Measurements from ENCODE around the gene PCDHGA1. TPM values are rescaled to one million over a fixed set of nuclear protein-coding genes. Genes with fewer than 3 reads are reported as not detected.
A peak's percentile ranks its signal among the peaks of the same experiment; 100 is the strongest.

The PCDHGA1 gene
- total RNA-seq, 1 donor from 2014 or later = 1.5 TPM

DNA sequence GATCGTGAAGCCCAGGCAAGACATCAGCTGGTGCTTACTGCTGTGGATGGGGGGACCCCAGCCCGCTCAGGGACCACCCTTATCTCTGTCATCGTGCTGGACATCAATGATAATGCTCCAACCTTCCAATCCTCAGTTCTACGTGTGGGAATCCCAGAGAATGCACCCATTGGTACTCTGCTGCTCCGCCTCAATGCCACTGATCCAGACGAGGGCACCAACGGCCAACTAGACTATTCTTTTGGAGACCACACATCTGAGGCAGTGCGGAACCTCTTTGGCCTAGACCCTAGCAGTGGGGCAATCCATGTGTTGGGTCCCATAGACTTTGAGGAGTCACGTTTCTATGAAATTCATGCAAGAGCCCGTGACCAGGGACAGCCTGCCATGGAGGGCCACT lies 159.5 kb downstream of the PCDHGA1 start:
- Histone ChIP-seq H3K27ac (no peak overlapping the region), H3K4me1 (peaks cover 25% of the 10 kb centered on the region), H3K9ac (no peak overlapping the region), H2AFZ (replicated peaks) (no peak overlapping the region), H3K9me3 (ENCODE audit: low read depth) (no peaks in the 10 kb centered on the region), H3K36me3 (no peaks in the 10 kb centered on the region), H3K79me2 (ENCODE audit: low read depth) (peaks cover 27% of the 10 kb centered on the region), H3F3A (ENCODE audit: low read depth) (peaks cover 19% of the 10 kb centered on the region), H3K27me3 (peaks cover 87% of the 10 kb centered on the region), H4K20me1 (ENCODE audit: low read depth) (peaks cover 60% of the 10 kb centered on the region), H3K4me2 (no peak overlapping the region), H3K4me3 (no peak overlapping the region)
- H3K4me3 Mint-ChIP-seq = peak overlapping the region; percentile 52
- TF ChIP-seq EZH2 (IDR thresholded peaks at IDR 0.05) (no peak), EZH2phosphoT487 (IDR thresholded peaks at IDR 0.05) (no peak)
- TF ChIP-seq, protein P1, sequence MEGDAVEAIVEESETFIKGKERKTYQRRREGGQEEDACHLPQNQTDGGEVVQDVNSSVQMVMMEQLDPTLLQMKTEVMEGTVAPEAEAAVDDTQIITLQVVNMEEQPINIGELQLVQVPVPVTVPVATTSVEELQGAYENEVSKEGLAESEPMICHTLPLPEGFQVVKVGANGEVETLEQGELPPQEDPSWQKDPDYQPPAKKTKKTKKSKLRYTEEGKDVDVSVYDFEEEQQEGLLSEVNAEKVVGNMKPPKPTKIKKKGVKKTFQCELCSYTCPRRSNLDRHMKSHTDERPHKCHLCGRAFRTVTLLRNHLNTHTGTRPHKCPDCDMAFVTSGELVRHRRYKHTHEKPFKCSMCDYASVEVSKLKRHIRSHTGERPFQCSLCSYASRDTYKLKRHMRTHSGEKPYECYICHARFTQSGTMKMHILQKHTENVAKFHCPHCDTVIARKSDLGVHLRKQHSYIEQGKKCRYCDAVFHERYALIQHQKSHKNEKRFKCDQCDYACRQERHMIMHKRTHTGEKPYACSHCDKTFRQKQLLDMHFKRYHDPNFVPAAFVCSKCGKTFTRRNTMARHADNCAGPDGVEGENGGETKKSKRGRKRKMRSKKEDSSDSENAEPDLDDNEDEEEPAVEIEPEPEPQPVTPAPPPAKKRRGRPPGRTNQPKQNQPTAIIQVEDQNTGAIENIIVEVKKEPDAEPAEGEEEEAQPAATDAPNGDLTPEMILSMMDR (IDR thresholded peaks at IDR 0.05) = no peak
- H3K27me3 Mint-ChIP-seq (ENCODE audit: insufficient read depth, low read depth) = peaks cover 10% of the 10 kb centered on the region
- DNase-seq (ENCODE audit: low spot score) = no peak
- H3K27ac Mint-ChIP-seq = no peak overlapping the region
- H3K36me3 Mint-ChIP-seq = peaks cover 72% of the 10 kb centered on the region
- peaks cover 29% of the 10 kb centered on the region for H3K4me1 Mint-ChIP-seq
- peaks cover 66% of the 10 kb centered on the region for H3K9me3 Mint-ChIP-seq

DNA sequence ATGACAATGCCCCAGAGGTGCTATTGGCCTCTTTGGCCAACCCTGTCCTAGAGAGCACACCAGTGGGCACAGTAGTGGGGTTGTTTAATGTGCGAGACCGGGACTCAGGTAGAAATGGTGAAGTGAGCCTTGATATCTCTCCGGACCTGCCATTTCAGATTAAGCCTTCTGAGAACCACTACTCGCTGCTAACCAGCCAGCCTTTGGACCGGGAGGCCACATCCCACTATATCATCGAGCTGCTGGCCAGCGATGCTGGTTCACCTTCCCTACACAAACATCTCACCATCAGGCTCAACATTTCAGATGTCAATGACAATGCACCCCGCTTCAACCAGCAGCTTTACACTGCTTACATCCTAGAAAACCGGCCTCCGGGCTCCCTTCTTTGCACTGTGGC lies 160.0 kb downstream of the PCDHGA1 start:
- peaks cover 33% of the 10 kb centered on the region for H3K4me1 Mint-ChIP-seq
- peaks cover 83% of the 10 kb centered on the region for H3K27me3 ChIP-seq
- peaks cover 57% of the 10 kb centered on the region for H4K20me1 ChIP-seq (ENCODE audit: low read depth)
- no peak overlapping the region for H2AFZ ChIP-seq (replicated peaks)
- H3K9ac ChIP-seq = no peak overlapping the region
- H3K4me1 ChIP-seq = peaks cover 27% of the 10 kb centered on the region
- peaks cover 24% of the 10 kb centered on the region for H3K79me2 ChIP-seq (ENCODE audit: low read depth)
- no peaks in the 10 kb centered on the region for H3K36me3 ChIP-seq
- H3K4me3 Mint-ChIP-seq = no peak overlapping the region
- peaks cover 10% of the 10 kb centered on the region for H3K27me3 Mint-ChIP-seq (ENCODE audit: insufficient read depth, low read depth)
- TF ChIP-seq EZH2 (IDR thresholded peaks at IDR 0.05) (no peak), EZH2phosphoT487 (IDR thresholded peaks at IDR 0.05) (no peak)
- TF ChIP-seq, protein P1 (IDR thresholded peaks at IDR 0.05) = no peak
- no peak overlapping the region for H3K27ac ChIP-seq
- peaks cover 62% of the 10 kb centered on the region for H3K9me3 Mint-ChIP-seq
- peaks cover 68% of the 10 kb centered on the region for H3K36me3 Mint-ChIP-seq
- H3K4me2 ChIP-seq = no peak overlapping the region
- no peak for DNase-seq (ENCODE audit: low spot score)
- no peaks in the 10 kb centered on the region for H3K9me3 ChIP-seq (ENCODE audit: low read depth)
- no peak overlapping the region for H3K4me3 ChIP-seq
- H3K27ac Mint-ChIP-seq = no peak overlapping the region
- peaks cover 19% of the 10 kb centered on the region for H3F3A ChIP-seq (ENCODE audit: low read depth)

DNA sequence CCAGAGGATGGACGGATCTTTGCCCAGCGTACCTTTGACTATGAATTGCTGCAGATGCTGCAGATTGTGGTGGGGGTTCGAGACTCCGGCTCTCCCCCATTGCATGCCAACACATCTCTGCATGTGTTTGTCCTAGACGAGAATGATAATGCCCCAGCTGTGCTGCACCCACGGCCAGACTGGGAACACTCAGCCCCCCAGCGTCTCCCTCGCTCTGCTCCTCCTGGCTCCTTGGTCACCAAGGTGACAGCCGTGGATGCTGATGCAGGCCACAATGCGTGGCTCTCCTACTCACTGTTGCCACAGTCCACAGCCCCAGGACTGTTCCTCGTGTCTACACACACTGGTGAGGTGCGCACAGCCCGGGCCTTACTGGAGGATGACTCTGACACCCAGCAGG lies 160.5 kb downstream of the PCDHGA1 start:
- H3K4me2 ChIP-seq = no peak overlapping the region
- peaks cover 52% of the 10 kb centered on the region for H4K20me1 ChIP-seq (ENCODE audit: low read depth)
- Mint-ChIP-seq H3K27me3 (ENCODE audit: insufficient read depth, low read depth) (peaks cover 10% of the 10 kb centered on the region), H3K27ac (no peak overlapping the region), H3K4me1 (peaks cover 38% of the 10 kb centered on the region), H3K36me3 (peaks cover 63% of the 10 kb centered on the region), H3K4me3 (peak overlapping the region; percentile 43), H3K9me3 (peaks cover 58% of the 10 kb centered on the region)
- no peak overlapping the region for H3K9ac ChIP-seq
- H3K27me3 ChIP-seq = peaks cover 78% of the 10 kb centered on the region
- no peak overlapping the region for H2AFZ ChIP-seq (replicated peaks)
- no peak overlapping the region for H3K4me3 ChIP-seq
- peaks cover 27% of the 10 kb centered on the region for H3K4me1 ChIP-seq
- no peaks in the 10 kb centered on the region for H3K36me3 ChIP-seq
- no peak for DNase-seq (ENCODE audit: low spot score)
- TF ChIP-seq, protein P1 (IDR thresholded peaks at IDR 0.05) = no peak
- TF ChIP-seq EZH2 (IDR thresholded peaks at IDR 0.05) (no peak), EZH2phosphoT487 (IDR thresholded peaks at IDR 0.05) (no peak)
- peaks cover 19% of the 10 kb centered on the region for H3K79me2 ChIP-seq (ENCODE audit: low read depth)
- peaks cover 20% of the 10 kb centered on the region for H3F3A ChIP-seq (ENCODE audit: low read depth)
- H3K27ac ChIP-seq = no peak overlapping the region
- H3K9me3 ChIP-seq (ENCODE audit: low read depth) = no peaks in the 10 kb centered on the region
